ENCODE results near the gene GALNT17.
"Not testable (repeated sequence)": the region's sequence is repeated elsewhere in the genome, so short reads cannot be mapped to it uniquely, and the experiment has no call there.

The GALNT17 gene

GRCh38 chr7:71560354-71560995, 428.5 kb downstream of the GALNT17 start:
- Histone ChIP-seq H3K9ac (ENCODE audit: low read length in 5 of 5) (no peak overlapping the region), H3K27me3 (ENCODE audit: control insufficient read depth in 5 of 5, insufficient read depth in 4 of 5, low read length in 5 of 5) (no peaks in the 10 kb centered on the region), H3K4me1 (ENCODE audit: control insufficient read depth in 5 of 5, insufficient read depth in 5 of 5, low read length in 5 of 5) (peaks cover 0 to 2% (median 0%) of the 10 kb centered on the region in 5 donors), H3K27ac (ENCODE audit: low read depth, low read length) (no peak overlapping the region), H3K36me3 (ENCODE audit: control insufficient read depth in 5 of 5, insufficient read depth in 5 of 5, low read length in 5 of 5) (no peaks in the 10 kb centered on the region), H3K9me3 (ENCODE audit: control insufficient read depth in 5 of 5, low read length in 5 of 5) (no peaks in the 10 kb centered on the region), H3K4me3 (ENCODE audit: low read depth in 1 of 5, low read length in 5 of 5) (no peak overlapping the region)

DNA sequence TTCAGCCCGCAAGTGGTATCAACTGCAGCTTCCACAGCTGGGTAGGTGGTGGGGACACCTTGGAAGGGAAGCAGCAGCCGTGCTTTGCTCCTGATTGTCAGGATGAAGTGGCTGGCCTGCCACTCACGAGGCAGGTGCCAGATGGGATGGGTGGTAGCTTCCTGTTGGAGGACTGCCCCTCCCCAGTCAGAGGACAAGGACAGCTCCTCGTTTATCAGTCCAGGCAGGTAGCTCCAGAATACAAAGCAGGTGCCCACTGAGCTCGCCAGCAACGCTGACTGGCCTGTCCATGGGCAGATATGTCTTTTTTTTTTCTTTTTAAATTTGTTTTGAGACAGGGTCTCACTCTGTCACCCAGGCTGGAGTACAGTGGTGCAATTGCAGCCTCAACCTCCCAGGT, 431.3 kb downstream of the GALNT17 start:
- Histone ChIP-seq H3K36me3 (ENCODE audit: control insufficient read depth in 5 of 5, insufficient read depth in 5 of 5, low read length in 5 of 5) (no peaks in the 10 kb centered on the region), H3K27me3 (ENCODE audit: control insufficient read depth in 5 of 5, insufficient read depth in 4 of 5, low read length in 5 of 5) (no peaks in the 10 kb centered on the region), H3K9ac (ENCODE audit: low read length in 5 of 5) (no peak overlapping the region), H3K27ac (ENCODE audit: low read depth, low read length) (no peak overlapping the region), H3K4me3 (ENCODE audit: low read depth in 1 of 5, low read length in 5 of 5) (no peak overlapping the region), H3K4me1 (ENCODE audit: control insufficient read depth in 5 of 5, insufficient read depth in 5 of 5, low read length in 5 of 5) (peaks cover 0 to 2% (median 0%) of the 10 kb centered on the region in 5 donors), H3K9me3 (ENCODE audit: control insufficient read depth in 5 of 5, low read length in 5 of 5) (no peaks in the 10 kb centered on the region)

- no peaks in the 10 kb centered on the region for H3K36me3 ChIP-seq (ENCODE audit: control insufficient read depth in 5 of 5, insufficient read depth in 5 of 5, low read length in 5 of 5)
- H3K27ac ChIP-seq (ENCODE audit: low read depth, low read length): no peak overlapping the region
- H3K4me3 ChIP-seq (ENCODE audit: low read depth in 1 of 5, low read length in 5 of 5): no peak overlapping the region
- H3K4me1 ChIP-seq (ENCODE audit: control insufficient read depth in 5 of 5, insufficient read depth in 5 of 5, low read length in 5 of 5): no peaks in the 10 kb centered on the region
- H3K9me3 ChIP-seq (ENCODE audit: control insufficient read depth in 5 of 5, low read length in 5 of 5): peaks cover 0 to 4% (median 2%) of the 10 kb centered on the region in 5 donors
- H3K27me3 ChIP-seq (ENCODE audit: control insufficient read depth in 5 of 5, insufficient read depth in 4 of 5, low read length in 5 of 5): no peaks in the 10 kb centered on the region
- H3K9ac ChIP-seq (ENCODE audit: low read length in 5 of 5): no peak overlapping the region
Measured at GRCh38 chr7:71566376-71566775, 434.4 kb downstream of the GALNT17 start.

DNA sequence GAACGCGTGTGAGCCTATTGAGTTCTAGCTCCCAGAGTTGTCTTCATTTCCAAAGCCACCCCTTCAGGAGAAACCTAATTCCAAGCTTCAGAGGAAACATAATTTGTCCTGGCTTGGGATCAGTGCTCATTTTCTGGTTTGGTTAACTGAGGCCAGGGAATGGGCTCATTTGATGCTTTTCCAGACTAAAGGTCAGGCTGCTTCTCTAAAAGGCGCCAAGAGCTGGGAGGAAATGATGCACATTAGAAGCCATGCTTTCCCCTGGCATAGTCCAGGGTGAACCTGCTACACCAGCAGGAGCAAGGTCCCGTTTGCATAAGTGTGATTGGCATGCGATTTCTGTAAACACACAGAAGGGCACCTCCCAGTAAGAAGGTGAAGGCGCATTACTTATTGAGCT, 435.0 kb downstream of the GALNT17 start:
- Histone ChIP-seq H3K36me3 (ENCODE audit: control insufficient read depth in 5 of 5, insufficient read depth in 5 of 5, low read length in 5 of 5) (no peaks in the 10 kb centered on the region), H3K9ac (ENCODE audit: low read length in 5 of 5) (no peak overlapping the region), H3K9me3 (ENCODE audit: control insufficient read depth in 5 of 5, low read length in 5 of 5) (peaks cover 0 to 4% (median 2%) of the 10 kb centered on the region in 5 donors), H3K27ac (ENCODE audit: low read depth, low read length) (no peak overlapping the region), H3K4me3 (ENCODE audit: low read depth in 1 of 5, low read length in 5 of 5) (no peak overlapping the region), H3K4me1 (ENCODE audit: control insufficient read depth in 5 of 5, insufficient read depth in 5 of 5, low read length in 5 of 5) (no peaks in the 10 kb centered on the region), H3K27me3 (ENCODE audit: control insufficient read depth in 5 of 5, insufficient read depth in 4 of 5, low read length in 5 of 5) (no peaks in the 10 kb centered on the region)

- Histone ChIP-seq H3K27me3 (ENCODE audit: control insufficient read depth in 5 of 5, insufficient read depth in 4 of 5, low read length in 5 of 5) (no peaks in the 10 kb centered on the region), H3K4me1 (ENCODE audit: control insufficient read depth in 5 of 5, insufficient read depth in 5 of 5, low read length in 5 of 5) (no peaks in the 10 kb centered on the region), H3K36me3 (ENCODE audit: control insufficient read depth in 5 of 5, insufficient read depth in 5 of 5, low read length in 5 of 5) (no peaks in the 10 kb centered on the region), H3K9ac (ENCODE audit: low read length in 5 of 5) (no peak overlapping the region), H3K9me3 (ENCODE audit: control insufficient read depth in 5 of 5, low read length in 5 of 5) (peaks cover 0 to 3% (median 2%) of the 10 kb centered on the region in 5 donors), H3K27ac (ENCODE audit: low read depth, low read length) (no peak overlapping the region), H3K4me3 (ENCODE audit: low read depth in 1 of 5, low read length in 5 of 5) (no peak overlapping the region)
Measured at GRCh38 chr7:71574153-71574860, 442.4 kb downstream of the GALNT17 start.

GRCh38 chr7:71580027-71580426, 448.1 kb downstream of the GALNT17 start:
- Histone ChIP-seq H3K9me3 (ENCODE audit: control insufficient read depth in 5 of 5, low read length in 5 of 5) (no peaks in the 10 kb centered on the region), H3K4me1 (ENCODE audit: control insufficient read depth in 5 of 5, insufficient read depth in 5 of 5, low read length in 5 of 5) (no peaks in the 10 kb centered on the region), H3K27ac (ENCODE audit: low read depth, low read length) (no peak overlapping the region)

DNA sequence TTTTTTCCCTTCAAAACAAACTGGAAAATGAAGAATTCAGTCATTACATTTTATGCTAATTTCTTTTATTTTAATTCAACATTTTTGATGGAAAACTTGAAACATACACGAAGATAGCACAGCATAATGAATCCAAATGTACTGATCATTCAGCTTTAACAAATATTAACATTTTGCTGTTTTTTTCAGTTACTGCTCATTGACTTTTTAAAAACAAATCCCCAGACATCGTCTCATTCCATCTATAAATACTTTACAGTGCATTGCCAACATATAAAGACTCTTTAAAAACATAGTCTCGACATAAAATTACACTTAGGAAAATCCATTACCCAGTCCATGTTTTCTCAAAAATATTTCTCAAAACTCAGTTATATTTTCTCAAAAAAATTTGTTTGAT, 452.3 kb downstream of the GALNT17 start:
- Histone ChIP-seq H3K9ac (ENCODE audit: low read length in 5 of 5) (no peak overlapping the region), H3K27me3 (ENCODE audit: control insufficient read depth in 5 of 5, insufficient read depth in 4 of 5, low read length in 5 of 5) (no peaks in the 10 kb centered on the region), H3K4me1 (ENCODE audit: control insufficient read depth in 5 of 5, insufficient read depth in 5 of 5, low read length in 5 of 5) (no peaks in the 10 kb centered on the region), H3K36me3 (ENCODE audit: control insufficient read depth in 5 of 5, insufficient read depth in 5 of 5, low read length in 5 of 5) (no peaks in the 10 kb centered on the region), H3K27ac (ENCODE audit: low read depth, low read length) (no peak overlapping the region), H3K4me3 (ENCODE audit: low read depth in 1 of 5, low read length in 5 of 5) (no peak overlapping the region), H3K9me3 (ENCODE audit: control insufficient read depth in 5 of 5, low read length in 5 of 5) (peaks cover 0 to 12% (median 4%) of the 10 kb centered on the region in 5 donors)

More at GRCh38 chr7:71580027-71580426, 448.1 kb downstream of the GALNT17 start:
- no peak overlapping the region for H3K9ac ChIP-seq (ENCODE audit: low read length in 5 of 5)
- no peaks in the 10 kb centered on the region for H3K27me3 ChIP-seq (ENCODE audit: control insufficient read depth in 5 of 5, insufficient read depth in 4 of 5, low read length in 5 of 5)
- H3K4me3 ChIP-seq (ENCODE audit: low read depth in 1 of 5, low read length in 5 of 5): no peak overlapping the region
- H3K36me3 ChIP-seq (ENCODE audit: control insufficient read depth in 5 of 5, insufficient read depth in 5 of 5, low read length in 5 of 5): no peaks in the 10 kb centered on the region

GRCh38 chr7:71591876-71592275, 459.9 kb downstream of the GALNT17 start:
- H3K9ac ChIP-seq (ENCODE audit: low read length in 5 of 5): no peak overlapping the region
- H3K27me3 ChIP-seq (ENCODE audit: control insufficient read depth in 5 of 5, insufficient read depth in 4 of 5, low read length in 5 of 5): no peaks in the 10 kb centered on the region
- H3K4me1 ChIP-seq (ENCODE audit: control insufficient read depth in 5 of 5, insufficient read depth in 5 of 5, low read length in 5 of 5): no peaks in the 10 kb centered on the region
- H3K9me3 ChIP-seq (ENCODE audit: control insufficient read depth in 5 of 5, low read length in 5 of 5): peaks cover 0 to 14% (median 4%) of the 10 kb centered on the region in 5 donors
- H3K4me3 ChIP-seq (ENCODE audit: low read depth in 1 of 5, low read length in 5 of 5): no peak overlapping the region
- no peaks in the 10 kb centered on the region for H3K36me3 ChIP-seq (ENCODE audit: control insufficient read depth in 5 of 5, insufficient read depth in 5 of 5, low read length in 5 of 5)
- no peak overlapping the region for H3K27ac ChIP-seq (ENCODE audit: low read depth, low read length)

DNA sequence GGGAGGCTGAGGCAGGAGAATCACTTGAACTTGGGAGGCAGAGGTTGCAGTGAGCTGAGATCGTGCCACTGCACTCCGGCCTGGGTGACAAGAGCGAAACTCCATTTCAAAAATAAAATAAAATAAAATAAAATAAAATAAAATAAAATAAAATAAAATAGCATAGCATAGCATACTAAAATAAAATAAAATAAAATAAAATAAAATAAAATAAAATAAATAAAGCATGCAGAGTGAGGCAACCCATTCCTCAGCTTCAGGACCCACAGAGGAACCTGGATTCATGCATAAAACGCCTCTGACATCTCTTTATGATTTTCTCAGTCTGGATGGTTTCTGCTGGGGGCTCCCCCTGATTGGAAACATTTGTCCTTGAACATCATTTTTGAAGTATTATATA, 460.4 kb downstream of the GALNT17 start:
- H3K4me1 ChIP-seq (ENCODE audit: control insufficient read depth in 5 of 5, insufficient read depth in 5 of 5, low read length in 5 of 5); H3K9ac ChIP-seq (ENCODE audit: low read length in 5 of 5); H3K4me3 ChIP-seq (ENCODE audit: low read depth in 1 of 5, low read length in 5 of 5); H3K27ac ChIP-seq (ENCODE audit: low read depth, low read length); H3K36me3 ChIP-seq (ENCODE audit: control insufficient read depth in 5 of 5, insufficient read depth in 5 of 5, low read length in 5 of 5); H3K27me3 ChIP-seq (ENCODE audit: control insufficient read depth in 5 of 5, insufficient read depth in 4 of 5, low read length in 5 of 5): not testable (repeated sequence)
- H3K9me3 ChIP-seq (ENCODE audit: control insufficient read depth in 5 of 5, low read length in 5 of 5): peaks cover 0 to 14% (median 4%) of the 10 kb centered on the region in 5 donors

DNA sequence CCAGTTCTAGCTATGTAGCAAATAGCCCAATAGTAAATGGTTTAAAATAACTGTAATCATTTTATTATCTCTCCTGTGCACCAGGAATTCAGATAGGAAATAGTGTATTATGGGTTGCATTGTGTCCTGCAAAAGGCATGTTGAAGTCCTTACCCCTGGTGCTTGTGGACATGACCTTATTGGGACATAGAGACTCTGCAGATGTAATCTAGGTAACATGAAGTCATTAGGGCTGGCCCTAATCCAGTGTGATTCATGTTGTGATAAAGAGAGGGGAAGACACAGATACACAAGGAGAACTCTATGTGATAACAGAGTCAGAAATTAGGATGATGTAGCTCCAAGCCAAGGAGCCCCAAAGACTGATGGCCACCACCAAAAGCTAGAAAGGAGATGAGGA, 462.8 kb downstream of the GALNT17 start:
- no peak overlapping the region for H3K4me3 ChIP-seq (ENCODE audit: low read depth in 1 of 5, low read length in 5 of 5)
- H3K9ac ChIP-seq (ENCODE audit: low read length in 5 of 5): no peak overlapping the region
- no peaks in the 10 kb centered on the region for H3K27me3 ChIP-seq (ENCODE audit: control insufficient read depth in 5 of 5, insufficient read depth in 4 of 5, low read length in 5 of 5)
- no peak overlapping the region for H3K27ac ChIP-seq (ENCODE audit: low read depth, low read length)
- H3K36me3 ChIP-seq (ENCODE audit: control insufficient read depth in 5 of 5, insufficient read depth in 5 of 5, low read length in 5 of 5): no peaks in the 10 kb centered on the region
- H3K9me3 ChIP-seq (ENCODE audit: control insufficient read depth in 5 of 5, low read length in 5 of 5): no peaks in the 10 kb centered on the region
- no peaks in the 10 kb centered on the region for H3K4me1 ChIP-seq (ENCODE audit: control insufficient read depth in 5 of 5, insufficient read depth in 5 of 5, low read length in 5 of 5)

Measured in subcutaneous abdominal adipose tissue (tissue), 5 donors.